Globus pallidus (tissue), 1 donor: ENCODE data around the gene TMC3.
A peak's percentile ranks its signal among the peaks of the same experiment; 100 is the strongest.
"Not testable (repeated sequence)": the region's sequence is repeated elsewhere in the genome, so short reads cannot be mapped to it uniquely, and the experiment has no call there.

Source experiments
- DNase-seq: peaks from one replicate; pipeline ENCODE4 v3.0.0-alpha.2; 2015; ENCODE audit warnings: low spot score

Gene TMC3

DNA sequence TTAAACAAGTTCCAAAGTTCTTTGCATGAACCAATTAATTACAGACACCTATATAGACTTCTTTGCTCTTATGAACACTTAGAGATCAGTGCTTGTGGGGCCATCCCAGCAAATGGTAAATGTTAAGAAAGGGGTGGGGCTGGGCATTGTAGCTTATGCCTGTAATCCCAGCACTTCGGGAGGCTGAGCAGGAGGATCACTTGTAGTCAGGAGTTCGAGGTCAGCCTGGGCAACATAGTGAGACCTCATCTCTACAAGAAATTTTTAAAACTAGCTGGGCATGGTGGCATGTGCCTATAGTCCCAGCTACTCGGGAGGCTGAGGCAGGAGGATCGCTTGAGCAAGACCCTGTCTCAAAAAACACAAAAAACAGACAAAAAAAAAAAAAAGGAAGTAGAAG, 30.6 kb downstream of the TMC3 start:
- DNase-seq: no peak

DNA sequence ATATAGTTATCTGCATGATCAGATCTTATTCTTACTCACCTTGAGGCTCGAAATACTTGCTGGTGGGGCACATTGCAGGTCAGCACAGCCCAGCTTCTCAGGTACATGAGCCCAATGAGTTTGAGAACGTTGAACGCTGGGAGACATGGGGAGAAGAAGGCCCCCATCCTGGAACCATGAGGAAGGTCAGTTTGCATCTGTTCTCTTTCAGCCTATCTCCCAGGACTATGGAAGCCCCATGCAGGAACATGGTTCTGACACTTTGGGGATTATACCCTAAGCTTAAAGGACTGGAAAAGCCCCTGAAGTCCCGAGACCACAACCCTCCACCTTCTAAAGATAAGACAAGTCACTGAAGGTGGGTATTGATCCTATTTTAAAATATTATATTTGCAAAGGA, 32.7 kb downstream of the TMC3 start:
- no peak for DNase-seq

DNA sequence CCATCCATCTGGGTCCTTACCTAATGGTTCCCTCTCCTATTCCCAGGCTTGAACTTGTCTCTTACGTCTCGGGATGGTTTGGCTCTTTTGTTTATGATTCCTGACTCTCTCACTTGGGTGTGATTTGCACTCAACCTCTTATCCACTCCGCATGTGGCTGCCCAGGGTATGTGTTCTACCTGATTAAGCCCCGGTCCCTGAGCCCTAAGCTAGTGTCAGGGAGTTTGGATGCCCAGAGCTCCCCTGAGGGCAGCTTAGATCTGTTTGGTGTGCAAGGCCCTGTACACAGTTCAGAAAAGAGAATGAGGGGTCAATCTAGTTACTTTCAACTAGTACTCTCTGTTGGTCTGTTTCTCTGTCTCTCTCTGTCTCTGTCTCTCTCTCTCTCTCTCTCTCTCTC, 34.2 kb downstream of the TMC3 start:
- no peak for DNase-seq

DNA sequence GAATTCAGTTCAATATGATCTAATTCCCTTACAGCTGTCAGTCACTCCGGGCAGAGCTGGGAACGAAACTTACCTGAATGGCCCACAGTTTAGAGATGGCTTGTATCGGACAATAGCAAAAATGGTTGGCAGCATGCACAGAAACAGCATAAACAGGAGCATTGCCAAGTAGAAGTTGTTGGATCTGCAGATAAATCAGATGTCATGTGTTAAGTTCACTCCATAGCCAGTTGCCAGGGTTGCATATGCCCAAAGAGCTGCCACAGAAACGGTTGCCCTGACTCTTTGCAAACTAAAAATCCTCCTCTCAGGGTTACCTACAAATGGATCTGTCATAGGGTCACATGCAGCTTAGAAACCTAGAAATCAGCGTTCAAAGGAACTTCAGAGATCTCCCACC, 34.7 kb downstream of the TMC3 start:
- no peak for DNase-seq

DNA sequence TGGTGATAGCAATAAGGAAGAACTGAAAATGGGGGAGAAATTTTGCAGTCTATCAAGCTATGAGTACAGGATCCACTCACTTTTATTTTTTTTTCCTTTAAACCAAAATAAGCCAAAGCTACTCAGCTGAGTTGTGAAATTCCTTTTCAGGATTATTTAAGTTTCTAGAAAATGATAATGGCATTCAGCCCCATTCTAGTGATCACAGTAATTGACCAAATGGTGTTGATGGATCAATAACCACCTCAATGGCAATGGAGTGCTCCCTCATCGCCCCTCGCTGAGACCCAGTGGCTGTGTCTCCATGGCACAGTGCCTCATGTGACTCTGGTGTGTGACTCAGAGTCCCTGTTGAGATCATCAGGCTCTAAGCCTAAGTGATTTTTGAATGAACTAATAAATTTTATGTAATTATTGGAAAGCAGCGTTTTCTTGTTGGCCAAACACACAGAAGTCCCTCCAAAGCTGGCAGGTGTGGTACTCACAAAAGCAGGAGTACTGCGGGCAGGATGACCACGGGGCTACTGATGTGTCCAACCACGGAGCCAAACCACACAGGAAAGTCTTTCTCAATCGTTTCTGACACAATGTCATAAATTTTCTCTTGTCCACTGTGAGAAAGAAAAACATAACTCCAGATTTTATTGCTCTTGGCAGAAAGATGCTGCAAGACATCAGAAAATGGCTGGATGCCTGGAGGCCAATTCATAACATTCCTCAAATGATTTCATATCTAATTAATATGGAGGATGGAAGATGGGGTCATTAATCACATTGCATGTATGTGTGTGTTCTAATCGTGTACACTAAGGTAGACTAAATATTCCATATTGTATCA, 35.6 kb downstream of the TMC3 start:
- DNase-seq: no peak

GRCh38 chr15:81337713-81338157, 36.3 kb downstream of the TMC3 start:
- DNase-seq: no peak

- DNase-seq: no peak
Observed at GRCh38 chr15:81337241-81337640, 36.8 kb downstream of the TMC3 start.

DNA sequence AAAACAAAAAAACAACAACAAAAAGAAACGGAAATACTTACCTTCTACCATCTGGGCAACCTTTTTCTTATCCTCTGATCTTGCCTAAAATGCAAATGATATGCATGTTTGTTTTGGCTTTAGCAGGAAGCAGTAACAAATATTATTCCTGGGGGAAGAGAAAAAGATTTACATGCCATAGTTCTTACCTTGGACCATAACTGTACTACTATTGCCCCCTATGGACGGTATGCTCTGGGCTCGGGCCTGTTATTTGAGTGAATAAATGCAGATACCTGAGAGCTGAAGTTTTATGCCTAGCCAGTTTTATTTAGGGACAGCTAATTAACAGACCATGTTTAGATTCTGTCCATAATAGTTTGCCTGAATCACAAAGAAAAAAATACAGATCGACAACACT, 37.4 kb downstream of the TMC3 start:
- no peak for DNase-seq

GRCh38 chr15:81335631-81336030, 38.4 kb downstream of the TMC3 start:
- no peak for DNase-seq

- DNase-seq: no peak
Observed at GRCh38 chr15:81334768-81335435, 39.1 kb downstream of the TMC3 start.

DNA sequence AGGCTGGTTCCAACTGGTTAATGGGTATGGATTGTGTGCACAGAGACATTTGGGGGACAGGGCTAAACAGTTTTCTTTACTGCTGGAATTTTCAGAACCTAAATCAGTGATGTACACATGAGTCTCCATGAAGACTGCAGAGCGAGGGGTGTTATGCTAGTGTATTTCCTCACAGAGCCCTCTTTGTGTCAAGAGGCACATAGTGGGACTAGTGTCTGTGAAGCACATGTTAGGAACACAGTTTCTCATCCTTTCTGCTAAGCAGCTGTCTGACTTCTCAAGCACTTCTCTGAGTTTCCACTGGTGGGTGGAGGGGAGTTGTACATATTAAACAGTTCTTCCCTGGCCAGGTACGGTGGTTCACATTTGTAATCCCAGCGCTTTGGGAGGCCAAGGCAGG, 40.6 kb downstream of the TMC3 start:
- no peak for DNase-seq

- no peak for DNase-seq
Observed at GRCh38 chr15:81332326-81332725, 41.7 kb downstream of the TMC3 start.

GRCh38 chr15:81331600-81331999, 42.4 kb downstream of the TMC3 start:
- no peak for DNase-seq

DNA sequence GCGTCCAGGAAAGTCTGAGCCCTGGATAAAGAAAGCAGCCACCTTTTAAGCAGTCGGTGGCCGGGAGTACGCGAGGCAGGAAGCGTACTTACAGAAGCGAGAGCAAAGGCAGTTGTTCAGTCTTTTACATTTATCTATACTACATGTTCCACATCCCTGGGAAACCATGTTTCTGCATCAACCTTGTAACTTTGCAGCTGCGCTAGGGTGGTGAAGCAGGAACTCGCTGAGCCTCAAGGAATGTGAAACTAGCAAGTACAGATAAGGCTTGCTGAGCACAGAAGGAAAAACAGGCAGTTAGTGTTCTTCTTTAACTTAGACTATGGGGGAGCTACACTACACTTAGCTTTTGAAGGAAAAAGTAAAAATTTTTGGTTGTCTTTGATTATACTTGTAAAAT, 42.9 kb downstream of the TMC3 start:
- not testable (repeated sequence) for DNase-seq

DNA sequence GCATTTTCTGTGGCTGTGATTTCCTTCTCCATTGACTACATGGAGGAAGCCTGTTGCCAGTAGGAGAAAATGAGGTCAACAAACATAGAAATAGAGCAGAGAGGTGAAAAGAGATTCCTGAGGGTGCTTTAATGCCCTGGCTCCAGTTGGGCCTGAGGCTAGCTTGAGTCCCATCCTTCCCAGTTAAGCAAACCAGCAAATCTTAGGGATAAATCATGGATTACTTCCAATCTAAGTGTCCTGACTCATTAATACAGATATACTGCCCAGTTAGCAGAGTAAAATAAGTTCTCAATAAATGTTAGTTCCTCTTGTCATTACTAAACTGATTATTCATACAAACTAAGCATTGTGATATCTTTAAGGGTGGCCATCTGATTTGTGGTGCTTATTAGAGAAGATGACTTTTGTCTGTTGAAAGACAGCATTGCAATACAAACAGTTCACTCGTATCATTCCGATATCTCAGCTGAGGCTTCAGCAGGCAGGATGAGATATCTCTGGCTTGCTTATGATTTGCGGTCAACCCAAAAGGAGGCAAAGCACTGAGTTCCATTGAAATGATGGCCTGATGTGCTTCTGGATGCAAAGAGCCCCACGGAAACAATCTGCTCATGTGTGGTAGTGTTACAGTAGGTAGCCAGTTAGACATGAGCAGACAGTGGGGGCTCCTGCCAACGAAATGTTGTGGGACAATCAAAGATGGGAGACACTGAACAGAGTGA, 43.5 kb downstream of the TMC3 start:
- DNase-seq: no peak

DNA sequence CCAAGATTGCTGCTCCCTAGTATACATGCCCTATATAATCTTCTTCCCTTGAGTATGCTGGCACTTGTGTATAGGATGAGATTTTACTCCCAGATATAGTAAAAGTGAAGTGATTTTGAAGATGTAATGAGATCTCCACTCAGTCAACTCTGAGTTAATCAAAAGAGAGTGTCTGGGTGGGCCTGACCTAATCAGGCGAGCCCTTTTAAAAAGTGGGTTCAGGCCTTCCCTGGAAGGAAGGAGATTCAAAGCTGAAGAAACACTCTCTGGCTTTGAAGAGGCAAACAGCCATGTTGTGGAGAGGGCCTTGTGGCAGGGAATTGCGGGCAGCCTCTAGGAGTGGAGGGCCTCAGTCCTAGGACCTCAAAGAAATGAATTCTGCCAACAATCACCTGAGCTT, 44.6 kb downstream of the TMC3 start:
- DNase-seq: no peak

DNA sequence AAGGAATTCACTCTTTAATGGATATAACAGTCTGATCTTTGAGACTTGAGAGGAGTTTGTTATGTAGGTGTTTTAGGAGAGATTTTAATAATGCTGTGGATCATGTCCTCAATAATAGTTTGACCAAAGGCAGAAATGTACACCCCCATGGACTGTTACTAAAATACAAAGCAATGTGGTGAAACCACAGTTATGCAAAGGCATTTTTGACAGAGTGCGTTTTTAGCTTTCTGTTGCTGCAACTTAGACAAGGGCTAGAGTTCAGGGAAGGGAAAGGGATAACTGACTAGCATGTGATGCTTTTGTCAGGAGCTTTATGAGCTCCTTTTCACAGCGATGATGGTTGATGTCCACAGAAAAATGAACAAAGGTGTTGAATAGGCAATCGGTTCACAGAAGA, 46.5 kb downstream of the TMC3 start:
- DNase-seq: no peak

DNA sequence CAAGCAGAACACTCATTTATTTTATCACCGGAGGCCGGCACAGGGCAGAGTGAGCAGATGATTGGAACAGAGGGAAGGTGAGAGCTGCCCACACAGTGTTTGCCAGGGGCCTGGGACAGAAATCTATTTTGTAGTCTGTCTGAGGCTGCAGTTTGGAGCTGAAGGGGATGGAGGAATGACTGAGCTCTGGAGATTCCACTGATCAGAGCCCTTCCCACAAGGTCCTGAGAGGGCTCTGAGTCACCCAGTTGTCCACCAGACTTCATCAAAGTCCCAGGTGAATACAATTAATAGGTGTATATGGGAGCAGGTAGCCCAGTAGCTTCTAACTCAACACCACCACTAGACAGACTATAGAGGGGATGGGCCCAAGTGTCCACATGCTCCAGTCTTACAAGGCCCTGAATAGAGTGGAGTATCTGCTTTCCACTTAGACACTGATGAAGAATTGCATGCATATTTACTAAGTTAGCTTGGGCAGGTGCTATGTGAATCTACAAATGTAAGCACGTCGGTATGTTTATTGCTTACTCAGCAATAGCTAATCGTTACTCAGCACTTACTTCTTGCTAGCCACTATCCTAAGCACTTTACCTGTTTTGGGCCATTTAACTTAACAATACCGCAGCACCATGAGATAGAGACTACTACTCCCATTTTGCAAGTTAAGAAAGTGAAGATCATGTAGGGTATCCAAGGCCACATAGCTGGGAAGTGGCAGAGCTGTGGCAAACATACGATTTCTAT, 47.4 kb downstream of the TMC3 start:
- no peak for DNase-seq

DNA sequence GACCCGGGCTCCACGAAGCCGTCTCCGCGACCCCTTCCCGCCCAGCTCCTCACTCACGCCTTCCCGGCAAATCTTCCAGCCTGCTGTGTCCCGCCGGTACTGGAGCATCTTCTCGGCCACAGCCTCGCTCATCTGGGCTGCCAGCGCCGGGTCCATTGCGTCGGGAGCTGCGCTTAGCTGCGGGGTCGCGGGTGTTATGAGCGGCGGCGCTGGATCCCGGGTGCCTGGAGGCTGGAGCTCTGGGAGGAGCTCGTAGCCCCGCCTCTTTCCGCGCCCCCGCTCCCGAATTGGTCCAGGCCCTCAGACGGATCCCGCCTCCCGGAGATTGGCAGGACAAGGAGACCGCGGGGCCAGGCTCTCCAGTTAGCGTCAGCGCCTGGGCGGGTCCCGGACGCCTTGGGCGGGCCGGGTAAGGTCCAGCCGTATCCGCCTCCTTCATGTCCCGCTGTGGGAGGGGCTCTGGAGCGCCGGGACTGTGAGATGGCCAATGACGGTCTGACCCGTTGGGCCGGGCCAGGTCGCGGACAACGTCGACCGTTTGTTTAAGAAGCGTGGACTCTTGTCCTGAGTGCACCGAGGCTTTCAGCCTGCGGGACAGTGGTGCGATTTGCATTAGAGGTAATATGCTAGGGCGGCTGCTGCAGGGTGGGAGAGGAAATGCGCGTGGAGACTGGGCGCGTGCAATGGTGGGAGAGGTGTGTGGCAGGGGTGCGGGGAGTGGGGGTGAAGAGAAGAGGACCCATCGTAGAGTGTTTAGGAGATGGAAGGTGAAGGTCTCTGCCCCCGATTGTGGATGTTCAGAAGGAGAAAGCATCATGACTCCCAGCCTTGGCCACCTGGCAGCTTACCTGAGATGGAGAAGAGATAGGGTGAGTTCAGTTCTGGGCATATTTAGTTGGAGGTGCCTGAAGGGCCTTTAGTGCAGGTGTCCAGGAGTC, 49.8 kb downstream of the TMC3 start, which contains the start of gene STARD5:
STARD5 (minus strand) TSS at position 198 of the 938 bp plus-strand sequence; CDS start at position 156, 42 bp downstream.
- DNase-seq: peak; percentile 98

GRCh38 chr15:81323559-81323943, 50.5 kb downstream of the TMC3 start:
- no peak for DNase-seq

- DNase-seq: no peak
Observed at GRCh38 chr15:81322676-81323253, 51.2 kb downstream of the TMC3 start.
